Lower leg skin (tissue), 3 donors: ENCODE results near the gene GPC3.

ENCODE experiments used
- POLR2A ChIP-seq, 2 donors: fragments of 450-650 bp; IDR thresholded peaks; one replicate each; pipeline ENCODE4 v1.6.1; 2016 to 2017; ENCODE audit warnings: antibody characterized with exemption in 2 of 2, mild to moderate bottlenecking in 1 of 2, moderate library complexity in 1 of 2
- TF ChIP-seq, protein P1 (sequence below), 3 donors: fragments of 450-650 bp; IDR thresholded peaks; one replicate each; pipeline ENCODE4 v1.5.1; 2016; ENCODE audit warnings: antibody characterized with exemption in 3 of 3, mild to moderate bottlenecking in 3 of 3, moderate library complexity in 2 of 3

DNA sequence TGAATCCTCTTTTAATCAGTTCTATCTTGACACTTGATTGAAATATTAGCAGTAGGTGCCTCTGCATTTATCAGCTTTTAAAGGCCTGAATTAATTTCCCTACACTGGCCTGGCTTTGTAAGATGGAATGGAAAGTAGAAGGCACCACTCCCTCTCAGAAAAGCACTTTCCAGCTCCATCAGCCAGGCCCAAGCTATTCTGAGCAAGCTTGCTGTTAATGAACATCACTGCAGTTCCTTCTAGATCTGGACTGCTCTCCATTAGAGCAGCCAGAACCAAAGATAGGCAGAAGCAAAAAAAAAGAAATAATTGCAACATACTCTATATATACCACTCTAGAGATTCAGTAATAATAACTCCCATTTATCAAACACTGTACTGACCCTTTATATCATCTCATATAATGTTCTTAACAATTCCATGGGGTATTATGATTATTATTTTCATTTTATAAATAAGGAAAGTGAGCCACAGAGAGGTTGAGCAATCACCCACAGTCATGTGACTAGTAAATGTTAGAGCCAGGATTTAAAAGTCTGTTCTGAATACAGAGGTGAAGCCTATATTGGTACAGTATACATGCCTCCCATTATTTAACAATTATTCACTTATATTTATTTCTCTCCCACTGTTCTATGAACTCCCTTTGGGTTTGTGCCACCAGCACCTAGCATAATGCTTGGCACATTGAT lies 39.4 kb upstream of the GPC3 start:
- no peak for TF ChIP-seq POLR2A (IDR thresholded peaks at IDR 0.05)
- TF ChIP-seq, protein P1, sequence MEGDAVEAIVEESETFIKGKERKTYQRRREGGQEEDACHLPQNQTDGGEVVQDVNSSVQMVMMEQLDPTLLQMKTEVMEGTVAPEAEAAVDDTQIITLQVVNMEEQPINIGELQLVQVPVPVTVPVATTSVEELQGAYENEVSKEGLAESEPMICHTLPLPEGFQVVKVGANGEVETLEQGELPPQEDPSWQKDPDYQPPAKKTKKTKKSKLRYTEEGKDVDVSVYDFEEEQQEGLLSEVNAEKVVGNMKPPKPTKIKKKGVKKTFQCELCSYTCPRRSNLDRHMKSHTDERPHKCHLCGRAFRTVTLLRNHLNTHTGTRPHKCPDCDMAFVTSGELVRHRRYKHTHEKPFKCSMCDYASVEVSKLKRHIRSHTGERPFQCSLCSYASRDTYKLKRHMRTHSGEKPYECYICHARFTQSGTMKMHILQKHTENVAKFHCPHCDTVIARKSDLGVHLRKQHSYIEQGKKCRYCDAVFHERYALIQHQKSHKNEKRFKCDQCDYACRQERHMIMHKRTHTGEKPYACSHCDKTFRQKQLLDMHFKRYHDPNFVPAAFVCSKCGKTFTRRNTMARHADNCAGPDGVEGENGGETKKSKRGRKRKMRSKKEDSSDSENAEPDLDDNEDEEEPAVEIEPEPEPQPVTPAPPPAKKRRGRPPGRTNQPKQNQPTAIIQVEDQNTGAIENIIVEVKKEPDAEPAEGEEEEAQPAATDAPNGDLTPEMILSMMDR (IDR thresholded peaks at IDR 0.05) = no peak
